GOT3 (cell line): ENCODE data around the gene SLC9A6.
"Not testable (repeated sequence)": the region's sequence is repeated elsewhere in the genome, so short reads cannot be mapped to it uniquely, and the experiment has no call there.

Experiments
- DNase-seq: peaks from one replicate; lab custom pipeline; 2025; ENCODE audit warnings: mixed read lengths; lab: John Stamatoyannopoulos, UW

The SLC9A6 gene

DNA sequence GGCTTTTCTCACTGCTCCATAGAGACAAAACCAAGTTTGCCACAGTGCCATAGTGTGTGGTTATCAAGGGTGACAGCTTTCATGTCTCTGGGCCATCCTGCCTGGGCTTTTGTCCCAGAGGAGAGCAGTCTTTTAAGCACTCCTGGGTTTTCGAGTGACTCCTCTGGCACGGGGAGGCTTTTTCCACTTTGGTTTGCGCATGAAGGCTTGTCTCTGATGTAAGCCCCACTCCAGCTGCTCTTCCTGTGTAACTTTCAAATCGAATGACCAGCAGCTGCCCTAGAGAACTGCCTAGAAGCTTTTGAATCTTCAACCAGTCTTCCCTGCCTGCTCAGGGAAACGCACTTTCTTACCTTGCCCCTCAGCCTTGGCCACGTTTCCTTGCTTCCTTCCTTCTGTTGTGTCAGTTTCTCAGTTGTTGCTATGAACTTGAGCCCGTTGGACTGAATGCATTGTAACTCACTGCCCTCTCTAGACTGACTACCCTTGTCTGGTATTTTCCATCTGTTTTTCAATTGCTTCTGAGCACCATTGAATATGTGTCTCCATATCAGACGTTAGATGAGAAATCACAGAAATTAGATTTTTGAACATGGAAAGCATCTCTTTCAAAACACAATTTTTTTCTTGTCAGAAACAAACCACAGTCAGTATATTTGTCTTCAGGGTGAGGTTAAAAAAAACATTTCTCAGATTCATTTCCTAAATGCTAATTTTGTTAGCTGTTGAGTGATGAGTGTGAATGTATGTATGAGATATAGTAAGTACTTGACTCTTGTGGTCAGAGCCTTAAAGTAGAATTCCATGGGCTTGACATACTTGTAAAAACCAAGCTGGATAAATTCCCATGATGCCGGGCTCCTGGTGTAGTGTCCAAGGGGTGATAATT, 45.3 kb downstream of the SLC9A6 start:
- DNase-seq, result no peak

DNA sequence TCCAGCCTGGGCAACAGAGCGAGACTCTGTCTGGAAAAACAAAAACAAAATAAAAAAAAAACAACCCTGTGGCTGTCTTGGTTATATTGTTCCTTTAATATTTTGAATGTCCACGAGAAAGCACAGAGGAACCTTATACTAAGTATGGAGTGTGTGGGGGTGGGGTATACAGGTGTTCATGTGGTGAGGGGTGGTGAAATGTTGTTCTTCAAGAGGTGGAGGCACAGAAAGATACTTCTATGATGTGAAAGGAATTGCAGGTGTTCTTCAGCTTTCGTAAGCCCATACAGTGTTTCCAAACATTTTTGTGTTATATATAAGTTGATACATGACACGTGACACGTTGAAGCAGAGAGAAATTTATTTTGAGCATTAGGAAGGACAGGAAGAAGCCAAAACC, 46.4 kb downstream of the SLC9A6 start:
- DNase-seq, result no peak

DNA sequence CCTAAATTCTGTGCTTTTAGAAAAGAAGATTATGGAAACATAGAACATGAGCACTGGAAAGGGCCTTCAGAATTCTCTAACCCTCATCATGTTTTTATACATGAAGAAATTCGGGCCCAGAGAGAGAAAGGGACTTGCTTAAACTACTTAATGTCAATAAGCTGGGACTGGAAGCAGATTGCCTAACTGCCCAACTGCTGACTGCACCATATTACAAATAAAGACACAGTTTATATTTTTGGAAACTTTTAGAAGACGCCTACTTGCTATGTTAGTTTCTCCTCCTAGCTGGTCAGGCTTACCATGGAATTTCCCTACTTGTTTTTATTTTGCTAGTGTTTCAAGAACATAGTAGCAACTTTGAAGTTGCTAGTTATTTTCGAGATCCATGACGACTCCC, 47.1 kb downstream of the SLC9A6 start:
- no peak for DNase-seq

DNA sequence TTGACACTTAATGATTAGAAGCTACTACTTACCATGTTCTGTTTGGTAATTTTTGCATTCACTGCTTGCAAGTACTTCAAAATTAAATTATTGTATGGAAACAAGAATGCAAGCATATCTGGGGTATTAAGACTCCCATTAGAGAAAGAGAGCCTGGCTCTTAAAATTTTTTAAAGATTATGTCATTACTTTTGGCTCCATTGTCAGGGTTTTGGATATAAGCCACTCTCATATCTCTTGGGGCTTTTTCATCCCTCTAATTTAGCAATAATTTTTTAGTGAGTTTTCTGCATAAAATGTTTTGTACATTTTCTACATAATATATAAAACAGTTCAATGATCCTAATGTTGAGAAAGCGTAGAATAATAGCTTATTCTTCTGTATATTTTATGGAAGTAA, 49.4 kb downstream of the SLC9A6 start:
- DNase-seq, result no peak

DNA sequence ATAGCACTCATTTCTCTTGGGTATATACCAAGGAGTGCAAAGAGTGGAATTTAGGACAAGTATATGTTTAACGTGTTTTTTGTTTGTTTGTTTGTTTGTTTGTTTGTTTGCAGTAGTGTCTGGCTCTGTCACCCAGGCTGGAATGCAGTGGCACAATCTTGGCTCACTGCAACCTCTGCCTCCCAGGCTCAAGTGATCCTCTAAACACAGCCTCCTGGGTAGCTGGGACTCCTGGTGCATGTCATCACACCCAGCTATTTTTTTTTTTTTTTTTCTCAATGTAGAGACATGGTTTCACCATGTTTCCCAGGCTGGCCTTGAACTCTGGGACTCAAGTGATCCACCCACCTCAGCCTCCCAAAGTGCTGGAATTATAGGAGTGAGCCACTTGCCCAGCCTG, 50.4 kb downstream of the SLC9A6 start:
- no peak for DNase-seq

DNA sequence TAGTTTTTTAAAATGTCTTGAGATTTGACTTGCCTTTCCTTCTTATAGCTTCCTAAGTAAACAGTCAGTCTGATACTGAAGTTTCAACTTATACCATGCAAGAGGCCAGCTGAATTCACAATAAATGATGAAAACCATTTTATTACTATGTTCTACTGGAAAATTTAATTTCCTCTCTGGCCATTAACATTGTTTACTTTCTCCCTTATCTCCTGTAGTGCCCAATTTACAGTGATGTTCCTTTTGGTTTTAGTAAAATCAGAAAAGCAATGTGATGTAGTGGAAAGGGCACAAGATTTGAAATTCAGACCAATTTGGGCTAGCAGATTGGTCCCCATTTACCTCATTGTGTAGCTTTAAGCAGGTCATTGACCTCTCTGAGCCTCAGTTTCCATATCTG, 54.2 kb downstream of the SLC9A6 start:
- no peak for DNase-seq

DNA sequence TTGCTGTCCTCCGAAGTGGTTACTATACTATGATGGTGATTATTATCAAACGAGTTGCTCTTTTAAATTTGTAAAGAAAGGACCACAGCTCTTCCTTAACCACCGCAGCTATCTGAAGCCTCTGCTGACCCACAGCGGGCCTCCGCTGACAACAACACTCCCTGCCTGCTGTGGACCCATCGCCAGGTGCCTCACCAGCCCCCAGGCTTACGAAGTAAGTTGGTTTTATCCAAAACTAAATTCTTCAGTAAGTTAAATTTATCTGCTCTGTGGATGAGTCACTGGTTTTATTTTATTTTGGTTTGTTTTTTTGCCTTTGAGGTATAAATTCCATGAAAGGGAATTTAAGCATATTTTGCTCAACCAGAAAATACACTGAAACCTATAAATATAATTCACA, 54.7 kb downstream of the SLC9A6 start:
- no peak for DNase-seq

DNA sequence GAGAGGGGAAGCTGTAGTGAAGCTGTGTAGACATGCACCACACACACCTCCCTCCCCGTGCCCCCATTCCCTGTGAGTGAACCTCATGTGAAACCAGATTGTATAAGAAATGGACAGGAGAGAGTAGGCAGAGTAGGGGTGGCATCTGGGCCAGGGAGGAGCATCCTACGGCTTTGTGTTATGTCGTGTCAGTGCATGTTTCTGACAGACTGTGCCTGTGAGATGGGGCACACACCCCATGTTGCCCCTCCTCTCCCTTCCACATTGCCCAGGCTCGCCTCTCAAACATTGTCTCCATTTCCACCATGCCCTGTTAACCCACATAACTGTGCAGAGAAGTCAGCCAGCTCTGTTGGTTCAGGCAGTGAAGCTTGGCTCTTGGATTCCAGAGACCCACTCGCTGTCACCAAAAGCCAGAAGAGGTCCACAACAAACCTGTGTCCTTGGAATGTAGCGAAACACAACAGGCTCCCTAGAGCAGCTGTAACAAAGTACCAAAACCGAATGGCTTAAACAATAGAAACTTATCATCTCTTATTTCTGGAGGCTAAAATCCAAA, 56.1 kb downstream of the SLC9A6 start:
- no peak for DNase-seq

DNA sequence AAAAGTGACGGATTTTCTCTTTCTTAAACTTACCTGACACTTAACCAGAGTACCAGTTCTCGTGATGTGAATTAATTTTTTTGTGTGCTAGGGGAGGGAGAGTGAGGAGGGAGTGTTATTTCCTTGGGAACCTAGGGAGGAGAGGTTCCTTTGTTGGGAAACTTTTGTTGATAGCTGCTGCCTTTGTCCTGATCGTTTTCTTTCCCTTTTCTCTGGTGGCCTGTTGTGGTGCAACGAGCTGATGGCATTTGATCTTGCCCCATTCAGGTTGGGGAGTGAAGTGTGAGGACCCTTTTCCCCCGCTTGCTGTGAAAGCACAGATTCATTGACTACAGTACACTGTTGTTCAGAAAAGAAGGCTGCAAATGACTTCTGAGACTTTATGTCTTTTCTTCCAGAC, 59.8 kb downstream of the SLC9A6 start:
- no peak for DNase-seq

DNA sequence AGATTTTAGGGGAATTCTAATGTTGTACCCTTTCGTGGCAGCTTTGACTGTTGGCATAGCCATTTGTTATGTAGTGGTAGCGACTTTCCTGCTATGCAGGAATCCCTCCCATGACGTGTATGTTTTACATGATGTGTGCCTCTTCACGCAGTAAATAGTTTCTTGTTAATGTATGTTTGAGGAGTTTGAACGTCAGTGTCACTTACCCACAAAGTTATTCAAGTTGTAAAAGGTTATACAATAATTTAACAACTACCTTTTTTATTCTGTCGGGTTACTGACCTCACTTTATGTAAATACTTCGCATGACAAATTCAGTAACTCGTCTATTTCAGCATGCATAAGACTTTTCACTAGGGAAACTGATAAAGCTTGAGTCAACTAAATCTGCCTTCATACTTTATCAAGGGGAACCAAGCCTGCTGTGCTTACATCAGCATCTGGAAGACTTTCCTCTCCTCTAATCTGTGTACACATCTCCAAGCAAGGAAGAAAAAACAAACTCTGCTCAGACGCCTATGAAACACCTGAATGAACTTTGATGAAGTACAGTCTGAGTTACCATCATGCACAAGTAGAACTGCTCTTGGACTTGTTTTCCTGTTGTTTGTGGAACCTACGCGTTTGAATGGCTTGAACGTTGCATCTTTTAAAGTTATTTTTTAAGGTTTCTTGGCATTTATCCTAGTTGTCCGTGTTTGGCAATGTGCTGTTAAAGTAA, 61.2 kb downstream of the SLC9A6 start:
- DNase-seq, result no peak

DNA sequence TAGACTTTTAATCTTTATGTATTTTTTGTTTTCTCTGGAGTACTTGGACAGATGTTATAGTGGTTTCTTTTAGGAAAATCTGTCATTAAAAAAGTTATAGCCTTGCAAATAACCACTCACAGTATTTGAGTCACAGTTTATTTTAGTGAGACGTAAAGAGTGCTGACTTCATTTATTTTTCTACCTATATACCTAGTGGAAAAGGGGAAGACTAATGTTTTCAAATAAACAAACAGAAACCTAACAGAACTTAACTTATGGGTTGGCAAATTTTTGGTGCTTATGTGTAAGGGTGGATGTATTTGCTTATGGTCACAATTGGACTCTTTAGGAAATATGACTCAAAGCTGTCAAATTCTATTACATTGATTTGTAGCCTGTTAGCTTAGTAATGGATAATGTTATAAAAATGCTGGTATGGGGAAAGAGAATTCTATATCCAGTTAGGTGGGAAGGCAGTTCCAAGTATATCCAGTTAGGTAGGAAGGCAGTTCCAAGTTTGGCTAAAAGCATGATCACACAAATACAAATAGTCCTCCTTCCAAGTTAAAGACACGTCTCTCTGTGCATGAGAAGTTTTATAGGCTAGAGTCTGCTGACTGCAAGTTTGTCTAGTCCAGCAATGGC, 61.9 kb downstream of the SLC9A6 start:
- no peak for DNase-seq

DNA sequence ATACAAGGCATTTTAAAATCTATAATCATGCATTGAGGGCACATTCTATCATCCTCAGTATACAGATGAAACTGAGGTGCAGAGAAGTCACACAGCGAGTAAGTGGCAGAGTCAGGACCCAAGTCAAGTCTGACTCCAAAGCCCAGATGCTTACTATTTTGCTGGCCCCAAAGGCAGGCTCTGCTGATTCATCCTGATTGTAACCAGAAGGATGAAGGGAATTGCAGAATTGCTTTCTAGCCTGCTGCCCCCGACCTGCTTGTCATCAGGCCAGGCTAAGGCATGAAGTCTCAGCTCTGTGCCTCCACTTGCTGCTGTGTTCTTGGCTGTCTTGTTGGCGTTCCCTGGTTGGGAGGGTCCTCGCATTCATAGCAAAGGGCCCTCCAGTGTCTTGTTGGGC, 62.7 kb downstream of the SLC9A6 start:
- DNase-seq, result no peak

DNA sequence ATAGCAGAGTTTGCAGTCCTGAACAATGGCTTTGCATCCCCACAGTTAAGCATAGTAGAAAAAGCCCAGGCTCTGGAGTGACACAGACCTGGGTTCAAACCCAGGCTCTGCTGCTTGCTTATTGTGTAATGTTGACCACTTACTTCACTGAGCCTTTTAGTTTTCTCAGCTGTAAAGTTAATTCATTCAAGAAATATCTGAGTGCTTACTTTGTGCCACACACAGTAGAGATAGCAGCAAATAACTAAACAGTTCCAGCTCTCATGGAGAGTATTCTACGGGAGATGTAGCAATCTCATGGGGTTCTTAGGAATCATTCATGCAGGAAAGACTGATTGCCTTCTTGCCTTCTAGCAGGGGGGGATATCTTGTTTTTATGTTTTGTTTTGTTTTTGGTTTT, 63.2 kb downstream of the SLC9A6 start:
- DNase-seq, result no peak

DNA sequence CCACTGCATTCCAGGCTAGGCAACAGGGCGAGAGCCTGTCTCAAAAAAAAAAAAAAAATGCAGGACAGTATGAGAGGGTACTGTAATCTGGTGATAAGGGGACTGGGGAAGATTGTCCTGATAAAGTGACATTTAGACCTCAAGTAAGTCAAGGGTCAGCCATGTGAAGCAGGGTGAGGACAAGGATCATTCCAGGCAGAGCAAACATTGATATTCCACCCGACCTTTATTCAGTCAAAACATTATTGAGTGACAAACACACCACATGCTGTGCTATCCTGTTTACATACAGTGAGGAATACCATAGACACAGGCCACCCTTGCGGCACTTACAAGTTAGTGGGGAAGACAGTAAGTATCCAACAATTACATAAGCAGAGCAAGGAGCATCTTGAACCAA, 64.4 kb downstream of the SLC9A6 start:
- no peak for DNase-seq

DNA sequence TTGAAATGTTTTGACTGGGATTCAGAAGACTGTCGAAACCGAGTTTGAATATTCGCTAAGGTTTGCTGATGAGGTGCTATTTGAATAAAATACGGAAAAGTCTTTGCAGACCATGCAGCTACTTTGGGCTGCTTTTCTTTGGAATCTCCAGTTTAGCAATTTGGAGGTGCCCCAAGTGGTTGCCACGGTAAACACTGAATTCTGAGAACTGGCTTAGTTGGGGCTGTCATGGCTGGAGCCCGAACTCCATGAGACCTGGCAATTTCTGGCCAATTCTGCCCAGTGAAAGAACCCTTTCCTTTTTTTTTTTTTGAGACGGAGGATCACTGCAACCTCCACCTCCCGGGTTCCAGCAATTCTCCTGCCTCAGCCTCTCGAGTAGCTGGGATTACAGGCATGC, 65.6 kb downstream of the SLC9A6 start:
- DNase-seq, result not testable (repeated sequence)

DNA sequence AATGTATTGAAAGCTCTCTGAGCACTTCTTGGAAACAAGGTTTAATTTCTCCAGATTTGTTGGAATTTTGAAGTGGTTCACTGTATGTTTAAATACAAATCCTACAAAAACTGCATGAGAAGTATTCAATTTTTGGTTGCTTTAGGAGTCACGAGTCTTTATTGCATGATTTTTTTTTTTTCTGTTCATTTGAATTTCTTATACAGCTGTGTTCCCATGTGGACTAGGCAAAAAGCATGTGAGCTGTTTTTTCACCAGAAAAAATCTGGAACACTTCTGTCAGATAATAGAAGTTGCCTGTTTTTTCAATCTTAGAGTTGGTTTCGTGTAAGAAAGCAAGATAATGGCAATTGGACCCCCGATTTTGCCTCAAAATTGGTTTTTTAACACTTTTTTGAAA, 66.4 kb downstream of the SLC9A6 start:
- no peak for DNase-seq

DNA sequence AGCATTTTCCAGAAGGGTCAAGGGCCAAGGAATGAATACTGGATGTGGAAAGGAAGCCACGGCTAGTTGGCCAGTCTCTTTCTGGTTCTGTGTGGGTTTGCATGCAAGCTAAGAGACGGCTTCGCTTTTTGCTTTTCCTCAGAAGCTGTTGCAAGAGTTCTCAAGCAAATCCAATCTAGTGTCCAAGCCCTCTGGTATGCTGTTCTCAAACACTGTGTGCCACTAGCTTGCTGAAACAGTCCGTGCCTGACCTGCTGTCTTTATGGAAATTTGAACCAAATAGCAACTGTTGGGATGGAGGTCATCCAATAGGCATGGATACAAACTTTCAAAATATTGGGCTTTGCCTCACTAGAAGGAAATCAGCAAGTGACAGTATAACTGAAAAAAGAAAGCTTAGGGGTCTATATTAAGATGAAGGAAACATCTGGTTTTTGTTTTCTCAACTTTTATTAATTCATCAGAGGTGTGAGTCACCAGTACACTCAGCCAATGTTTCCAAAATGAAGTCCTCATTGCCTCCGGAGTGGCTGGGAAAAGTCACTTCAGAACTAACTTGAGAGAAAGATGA, 70.5 kb downstream of the SLC9A6 start:
- DNase-seq, result no peak

DNA sequence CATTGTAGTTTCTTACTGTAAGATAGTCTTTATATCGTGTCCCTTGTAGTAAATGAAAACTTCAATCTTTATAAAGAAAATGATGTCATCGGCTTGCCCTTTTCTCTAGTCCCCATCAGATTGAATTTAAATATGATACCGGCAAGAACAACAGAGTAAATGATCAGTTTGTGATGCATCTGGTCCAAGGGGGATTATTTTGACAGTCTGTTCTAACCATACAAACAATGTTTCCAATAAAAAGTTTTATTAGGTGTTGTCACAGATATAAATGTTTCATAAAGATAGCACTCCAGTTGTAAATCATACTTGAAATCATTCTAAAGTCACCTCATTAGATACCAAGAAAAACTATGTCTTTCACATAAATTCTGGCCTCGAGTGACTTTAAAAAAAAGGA, 72.3 kb downstream of the SLC9A6 start:
- DNase-seq, result no peak

DNA sequence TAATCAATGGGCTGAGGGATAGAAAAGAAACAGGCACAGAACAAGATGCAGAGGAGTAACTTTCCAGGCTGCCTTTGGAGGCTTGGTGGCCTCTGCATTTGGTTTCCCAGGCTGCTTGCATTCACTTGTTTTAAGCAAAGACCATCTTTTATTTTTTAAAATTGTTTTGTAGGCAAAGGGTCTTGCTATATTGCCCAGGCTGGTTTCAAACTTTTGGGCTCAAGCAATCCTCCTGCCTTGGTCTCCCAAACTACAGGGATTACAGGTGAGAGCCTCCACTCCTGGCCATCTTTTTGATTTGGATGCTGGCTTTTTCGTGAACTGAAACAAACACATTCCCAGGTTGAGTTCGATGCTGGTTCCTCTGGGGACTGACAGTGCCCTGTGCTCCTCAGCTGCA, 74.1 kb downstream of the SLC9A6 start:
- DNase-seq, result no peak

DNA sequence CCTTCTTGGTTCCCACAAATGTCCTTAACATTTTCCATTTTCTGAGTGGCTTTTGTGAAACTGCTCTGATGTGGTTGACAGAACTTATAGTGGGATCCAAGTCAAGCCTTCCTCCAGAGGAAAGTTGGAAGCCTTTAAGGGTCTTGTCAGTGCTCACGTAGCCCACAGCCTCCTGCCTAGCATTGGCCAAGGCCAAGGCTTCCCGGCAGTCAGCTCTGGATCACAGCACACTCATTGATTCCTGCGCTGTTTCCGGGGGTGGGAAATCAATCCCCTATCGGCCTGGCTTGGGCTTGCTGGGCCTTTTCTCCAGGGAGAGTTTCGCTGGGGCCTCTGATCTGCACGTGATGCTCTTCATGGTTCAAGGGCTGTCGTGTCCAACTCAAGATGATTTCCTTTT, 76.1 kb downstream of the SLC9A6 start:
- DNase-seq, result no peak

DNA sequence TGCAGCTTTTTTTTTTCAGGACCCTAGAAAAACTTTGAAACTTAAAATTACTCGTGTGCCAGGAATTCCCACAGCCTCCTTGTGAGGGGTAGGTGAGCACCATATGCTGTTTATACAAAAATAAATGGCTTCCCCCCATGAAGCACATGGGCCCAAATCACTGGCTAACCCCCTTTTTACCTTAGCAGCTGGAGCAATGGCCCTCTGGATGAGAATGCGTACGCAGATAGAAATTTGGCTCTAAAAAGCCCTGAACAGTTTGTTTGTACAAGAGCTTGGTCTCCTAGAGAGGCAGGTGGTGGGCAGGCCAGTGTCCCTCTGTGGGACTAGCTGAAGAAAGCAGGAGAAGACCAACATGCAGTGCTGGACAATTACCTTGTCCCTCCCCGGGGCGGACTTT, 76.5 kb downstream of the SLC9A6 start:
- DNase-seq, result no peak

DNA sequence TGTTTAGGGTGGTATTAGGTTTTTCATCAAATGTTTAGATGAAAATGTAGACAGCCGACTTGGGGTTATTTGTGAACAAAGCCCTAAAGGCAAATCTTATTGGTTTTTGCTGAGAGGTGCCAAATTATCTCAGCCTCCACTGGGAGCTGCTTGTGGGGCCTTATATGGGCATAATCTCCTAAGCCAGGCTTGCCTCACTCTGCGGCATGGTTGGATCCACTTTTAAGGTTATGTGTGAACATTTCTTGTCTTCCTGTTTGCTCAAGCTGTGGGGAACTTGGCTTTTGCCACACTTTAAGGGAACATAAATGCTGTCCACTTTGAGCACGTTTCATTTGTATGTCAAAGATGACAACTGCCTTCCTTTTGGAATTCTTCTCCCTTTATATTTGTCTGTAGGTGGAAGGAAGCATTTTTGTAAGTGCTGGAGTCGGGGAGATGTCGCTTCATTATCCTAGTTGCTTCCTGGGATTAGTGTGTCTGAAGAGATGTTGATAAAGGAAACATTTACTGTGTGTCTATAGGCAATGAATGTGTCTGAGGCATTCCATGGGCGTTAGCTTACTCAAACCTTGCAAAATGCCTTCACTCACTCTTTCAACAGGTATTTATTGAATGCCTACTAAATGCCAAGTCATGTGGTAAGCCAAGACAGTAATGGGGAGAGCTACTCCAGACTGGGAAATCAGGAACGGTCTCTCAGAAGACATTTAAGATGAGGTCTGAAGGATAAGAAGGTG, 78.3 kb downstream of the SLC9A6 start:
- DNase-seq, result no peak
